HUES48 (cell line): ENCODE measurements around the gene PTPRN2.
"Not testable (repeated sequence)": the region's sequence is repeated elsewhere in the genome, so short reads cannot be mapped to it uniquely, and the experiment has no call there.

Experiments used
- H3K27ac ChIP-seq: one replicate; pipeline ENCODE4 v1.7.0; 2013; ENCODE audit warnings: low read depth, low read length, inconsistent platforms
- H3K27me3 ChIP-seq: 2 replicates; pipeline ENCODE4 v1.6.1; 2013; ENCODE audit warnings: mild to moderate bottlenecking, low read length; ENCODE audit not compliant: control insufficient read depth, insufficient read depth
- H3K36me3 ChIP-seq: 2 replicates; pipeline ENCODE4 v1.6.1; 2013; ENCODE audit warnings: low read length; ENCODE audit not compliant: control insufficient read depth, insufficient read depth
- H3K4me1 ChIP-seq: 2 replicates; pipeline ENCODE4 v1.6.1; 2013; ENCODE audit warnings: mild to moderate bottlenecking, low read length; ENCODE audit not compliant: control insufficient read depth, insufficient read depth
- H3K4me3 ChIP-seq: 2 replicates; pipeline ENCODE4 v1.5.1; 2013; ENCODE audit warnings: mild to moderate bottlenecking, low read depth, low read length
- H3K9ac ChIP-seq: 2 replicates; pipeline ENCODE4 v1.6.1; 2013; ENCODE audit warnings: mild to moderate bottlenecking, low read depth, low read length, moderate library complexity
- H3K9me3 ChIP-seq: 2 replicates; pipeline ENCODE4 v1.6.1; 2013; ENCODE audit warnings: low read length; ENCODE audit not compliant: control insufficient read depth, insufficient read depth

The PTPRN2 gene

DNA sequence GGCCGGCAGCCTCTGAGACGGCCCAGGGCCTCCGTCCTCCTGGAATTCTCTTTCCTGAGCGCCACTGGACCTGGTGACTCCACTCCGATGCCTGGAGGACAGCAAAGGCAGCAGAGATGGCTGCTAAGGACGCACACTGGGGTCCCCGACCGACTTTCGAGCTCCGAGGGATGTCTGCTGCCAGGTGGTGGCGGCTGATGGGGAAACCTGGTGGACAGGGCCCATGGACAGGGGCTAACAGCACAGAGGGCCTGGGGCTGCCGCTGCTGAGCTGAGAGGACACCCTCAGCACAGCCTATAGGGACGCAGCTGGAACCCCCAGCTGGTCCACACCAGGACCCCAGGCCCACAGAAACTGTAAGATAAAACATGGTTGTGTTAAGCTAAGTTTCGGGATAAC is 884.5 kb downstream of the PTPRN2 start:
- Histone ChIP-seq H3K36me3 (no peaks in the 10 kb centered on the region), H3K27me3 (peaks cover 18% of the 10 kb centered on the region), H3K9ac (no peak overlapping the region), H3K4me3 (no peak overlapping the region), H3K9me3 (no peaks in the 10 kb centered on the region), H3K27ac (no peak overlapping the region), H3K4me1 (no peaks in the 10 kb centered on the region)

DNA sequence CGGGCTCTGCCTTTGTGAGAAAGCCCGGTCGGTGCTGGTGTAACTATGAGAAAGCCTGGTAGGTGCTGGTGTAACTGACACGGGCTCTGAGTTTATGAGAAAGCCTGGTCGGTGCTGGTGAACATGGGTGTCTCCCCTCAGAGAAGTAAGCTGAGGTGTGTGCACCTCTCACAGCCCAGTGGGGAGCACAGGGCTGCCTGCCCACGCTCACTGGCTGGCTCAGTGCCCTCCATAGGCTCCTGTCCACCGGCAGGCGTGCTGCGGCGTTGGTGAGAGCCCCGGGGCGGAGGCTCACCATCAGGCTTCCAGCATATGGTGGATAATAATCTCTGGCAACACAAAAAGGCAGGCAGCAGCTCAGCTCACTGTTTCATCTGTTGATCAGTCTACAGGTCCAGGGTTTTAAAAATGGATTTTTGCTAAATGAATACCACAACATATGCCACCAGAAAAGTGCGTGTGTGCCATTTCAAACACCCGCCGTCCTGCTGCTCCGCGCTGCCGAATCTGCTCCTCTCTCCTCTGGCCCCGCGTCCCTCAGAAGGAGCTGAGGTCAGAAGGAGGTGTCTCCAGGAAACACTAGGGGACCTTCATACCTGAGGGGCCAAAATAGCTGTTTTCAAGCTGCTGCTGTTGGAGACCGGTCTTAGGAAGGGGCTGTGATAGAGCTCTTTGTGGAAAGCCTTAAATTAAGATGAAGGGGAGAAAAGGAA is 885.2 kb downstream of the PTPRN2 start:
- Histone ChIP-seq H3K4me3 (no peak overlapping the region), H3K27ac (no peak overlapping the region), H3K27me3 (peaks cover 18% of the 10 kb centered on the region), H3K9me3 (no peaks in the 10 kb centered on the region), H3K4me1 (no peaks in the 10 kb centered on the region), H3K36me3 (no peaks in the 10 kb centered on the region), H3K9ac (no peak overlapping the region)

DNA sequence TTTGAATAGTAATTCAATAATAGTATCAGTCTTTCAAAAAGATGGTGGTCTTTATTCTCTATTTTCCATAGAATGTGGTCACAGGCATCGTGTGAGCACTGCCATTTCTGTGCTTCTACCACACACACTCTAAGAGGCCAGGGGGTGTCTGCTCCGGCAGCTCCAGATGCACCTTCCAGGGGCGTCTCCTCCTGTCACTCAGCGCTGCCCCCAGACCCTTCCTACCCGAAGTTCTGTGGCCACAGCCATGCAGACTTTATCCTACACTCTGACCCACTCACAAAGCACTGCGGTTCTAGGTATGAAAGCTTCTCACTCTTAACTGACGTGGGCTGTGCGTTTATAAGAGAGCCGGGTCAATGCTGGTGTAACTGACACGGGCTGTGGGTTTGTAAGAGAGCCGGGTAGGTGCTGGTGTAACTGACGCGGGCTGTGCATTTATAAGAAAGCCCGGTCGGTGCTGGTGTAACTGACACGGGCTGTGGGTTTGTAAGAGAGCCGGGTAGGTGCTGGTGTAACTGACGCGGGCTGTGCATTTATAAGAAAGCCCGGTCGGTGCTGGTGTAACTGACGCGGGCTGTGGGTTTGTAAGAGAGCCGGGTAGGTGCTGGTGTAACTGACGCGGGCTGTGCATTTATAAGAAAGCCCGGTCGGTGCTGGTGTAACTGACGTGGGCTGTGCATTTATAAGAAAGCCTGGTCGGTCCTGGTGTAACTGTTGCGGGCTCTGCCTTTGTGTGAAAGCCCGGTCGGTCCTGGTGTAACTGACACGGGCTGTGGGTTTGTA is 886.0 kb downstream of the PTPRN2 start:
- H3K4me3 ChIP-seq, H3K36me3 ChIP-seq, H3K9me3 ChIP-seq, H3K4me1 ChIP-seq, H3K9ac ChIP-seq, H3K27ac ChIP-seq: not testable (repeated sequence)
- H3K27me3 ChIP-seq: peaks cover 18% of the 10 kb centered on the region

DNA sequence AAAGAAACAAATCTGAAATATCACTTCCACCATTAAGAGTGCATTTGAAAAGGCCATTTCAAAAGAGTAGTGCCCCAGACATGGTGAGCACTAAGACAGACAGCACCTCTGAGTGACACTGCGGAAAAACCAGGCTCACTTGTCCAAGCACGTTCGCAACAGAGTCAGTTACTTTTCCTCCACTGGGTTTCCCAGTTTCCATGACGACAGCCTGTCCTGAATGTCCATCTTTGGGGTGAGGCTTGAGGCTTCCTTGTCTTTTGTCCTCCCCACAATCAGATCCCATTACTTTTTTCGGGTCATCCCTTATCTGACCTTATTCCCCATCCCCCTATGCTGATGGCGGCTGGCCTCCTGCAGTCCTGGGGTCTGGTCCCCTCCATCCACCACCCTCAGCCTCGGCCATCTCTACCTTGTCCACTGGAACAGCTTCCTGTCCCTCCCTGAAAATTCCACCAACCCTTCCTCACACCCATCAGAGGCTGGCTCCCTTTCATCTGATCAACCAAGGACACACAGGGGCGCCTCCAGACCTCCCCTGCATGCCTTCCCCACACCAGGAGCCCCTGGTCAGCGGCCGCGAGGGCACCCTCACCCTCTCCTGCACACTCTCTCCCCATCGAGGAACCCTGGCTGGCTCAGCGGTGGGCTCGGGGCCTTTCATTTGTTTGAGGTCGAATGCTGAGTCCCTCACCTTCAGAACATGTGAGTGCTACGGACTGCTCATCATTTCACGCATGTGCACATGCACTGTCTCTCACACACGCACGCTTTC is 887.2 kb downstream of the PTPRN2 start:
- Histone ChIP-seq H3K4me3 (no peak overlapping the region), H3K4me1 (no peaks in the 10 kb centered on the region), H3K27ac (no peak overlapping the region), H3K9me3 (peaks cover 2% of the 10 kb centered on the region; the same call in 1 of the 2 replicates), H3K36me3 (no peaks in the 10 kb centered on the region), H3K27me3 (peaks cover 21% of the 10 kb centered on the region), H3K9ac (no peak overlapping the region)

DNA sequence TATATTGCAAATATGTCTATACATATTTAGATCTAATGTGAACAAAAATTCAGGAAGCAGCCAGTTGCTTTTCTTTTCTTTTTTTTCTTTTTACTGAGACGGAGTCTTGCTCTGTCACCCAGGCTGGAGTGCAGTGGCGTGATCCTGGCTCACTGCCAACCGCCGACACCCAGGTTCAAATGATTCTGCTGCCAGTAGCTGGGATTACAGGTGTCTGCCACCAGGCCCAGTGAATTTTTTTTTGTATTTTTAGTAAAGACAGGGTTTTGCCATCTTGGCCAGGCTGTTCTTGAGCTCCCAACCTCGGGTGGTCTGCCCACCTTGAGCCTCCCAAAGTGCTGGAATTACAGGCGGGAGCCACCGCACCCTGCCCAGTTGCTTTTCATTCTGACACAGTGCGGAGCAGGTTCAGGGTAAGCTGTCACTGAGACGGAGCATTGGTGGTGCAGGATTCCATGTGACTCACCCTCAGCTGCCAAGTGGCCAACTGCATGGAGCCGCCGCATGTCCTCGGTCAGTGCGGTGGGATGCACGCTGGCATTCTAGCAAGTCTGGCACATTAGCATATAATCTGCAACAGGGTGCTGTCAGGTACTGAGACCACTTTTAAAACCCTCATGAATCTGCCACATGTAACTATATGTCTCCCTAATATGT is 888.1 kb downstream of the PTPRN2 start:
- no peak overlapping the region for H3K27ac ChIP-seq
- no peak overlapping the region for H3K9ac ChIP-seq
- H3K27me3 ChIP-seq: peaks cover 30% of the 10 kb centered on the region
- H3K9me3 ChIP-seq: peaks cover 3% of the 10 kb centered on the region; the same call in 1 of the 2 replicates
- H3K4me1 ChIP-seq: no peaks in the 10 kb centered on the region
- no peak overlapping the region for H3K4me3 ChIP-seq
- H3K36me3 ChIP-seq: no peaks in the 10 kb centered on the region

DNA sequence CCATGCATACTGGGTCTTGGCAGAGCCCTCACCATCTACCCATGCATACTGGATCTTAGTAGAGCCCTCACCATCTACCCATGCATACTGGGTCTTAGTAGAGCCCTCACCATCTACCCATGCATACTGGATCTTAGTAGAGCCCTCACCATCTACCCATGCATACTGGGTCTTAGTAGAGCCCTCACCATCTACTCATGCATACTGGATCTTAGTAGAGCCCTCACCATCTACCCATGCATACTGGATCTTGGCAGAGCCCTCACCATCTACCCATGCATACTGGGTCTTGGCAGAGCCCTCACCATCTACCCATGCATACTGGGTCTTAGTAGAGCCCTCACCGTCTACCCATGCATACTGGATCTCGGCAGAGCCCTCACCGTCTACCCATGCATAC is 890.3 kb downstream of the PTPRN2 start:
- not testable (repeated sequence) for H3K9me3 ChIP-seq, H3K9ac ChIP-seq, H3K27ac ChIP-seq, H3K4me3 ChIP-seq, H3K4me1 ChIP-seq, H3K36me3 ChIP-seq
- peaks cover 48% of the 10 kb centered on the region for H3K27me3 ChIP-seq

DNA sequence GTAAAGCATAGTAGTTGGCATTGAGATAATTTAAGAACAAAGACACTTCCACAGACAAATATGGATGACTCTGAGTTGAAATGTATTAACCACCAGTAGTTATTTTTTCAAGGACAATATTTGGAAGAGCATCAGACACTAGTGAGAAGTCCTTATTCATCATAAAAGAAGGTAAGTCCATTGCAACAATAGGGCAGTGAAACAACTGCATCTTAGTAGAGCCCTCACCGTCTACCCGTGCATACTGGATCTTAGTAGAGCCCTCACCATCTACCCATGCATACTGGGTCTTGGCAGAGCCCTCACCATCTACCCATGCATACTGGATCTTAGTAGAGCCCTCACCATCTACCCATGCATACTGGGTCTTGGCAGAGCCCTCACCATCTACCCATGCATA is 892.0 kb downstream of the PTPRN2 start:
- H3K9ac ChIP-seq, H3K4me1 ChIP-seq: not testable (repeated sequence)
- peaks cover 63% of the 10 kb centered on the region for H3K27me3 ChIP-seq

DNA sequence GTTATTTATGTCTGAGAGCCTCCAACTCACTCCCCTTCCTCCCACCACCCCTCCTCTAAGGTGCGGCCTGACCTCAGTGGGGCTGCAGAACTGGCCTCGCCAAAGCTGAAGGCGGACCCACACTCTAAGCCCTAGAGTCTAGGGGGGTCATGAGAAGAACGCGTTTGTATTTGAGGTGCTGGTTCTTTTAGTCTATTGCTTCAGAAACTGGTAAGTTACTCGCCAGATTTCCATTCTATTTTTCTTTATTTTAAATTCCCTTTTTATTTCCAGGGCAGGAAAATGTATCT is 893.3 kb downstream of the PTPRN2 start:
- Histone ChIP-seq H3K36me3 (no peaks in the 10 kb centered on the region), H3K4me3 (no peak overlapping the region), H3K4me1 (peaks cover 10% of the 10 kb centered on the region), H3K27ac (no peak overlapping the region), H3K9me3 (peaks cover 3% of the 10 kb centered on the region; the same call in 1 of the 2 replicates), H3K27me3 (peaks cover 69% of the 10 kb centered on the region), H3K9ac (no peak overlapping the region)

More for the DNA sequence above, 892.0 kb downstream of the PTPRN2 start:
- H3K27ac ChIP-seq, H3K4me3 ChIP-seq, H3K9me3 ChIP-seq, H3K36me3 ChIP-seq: not testable (repeated sequence)

DNA sequence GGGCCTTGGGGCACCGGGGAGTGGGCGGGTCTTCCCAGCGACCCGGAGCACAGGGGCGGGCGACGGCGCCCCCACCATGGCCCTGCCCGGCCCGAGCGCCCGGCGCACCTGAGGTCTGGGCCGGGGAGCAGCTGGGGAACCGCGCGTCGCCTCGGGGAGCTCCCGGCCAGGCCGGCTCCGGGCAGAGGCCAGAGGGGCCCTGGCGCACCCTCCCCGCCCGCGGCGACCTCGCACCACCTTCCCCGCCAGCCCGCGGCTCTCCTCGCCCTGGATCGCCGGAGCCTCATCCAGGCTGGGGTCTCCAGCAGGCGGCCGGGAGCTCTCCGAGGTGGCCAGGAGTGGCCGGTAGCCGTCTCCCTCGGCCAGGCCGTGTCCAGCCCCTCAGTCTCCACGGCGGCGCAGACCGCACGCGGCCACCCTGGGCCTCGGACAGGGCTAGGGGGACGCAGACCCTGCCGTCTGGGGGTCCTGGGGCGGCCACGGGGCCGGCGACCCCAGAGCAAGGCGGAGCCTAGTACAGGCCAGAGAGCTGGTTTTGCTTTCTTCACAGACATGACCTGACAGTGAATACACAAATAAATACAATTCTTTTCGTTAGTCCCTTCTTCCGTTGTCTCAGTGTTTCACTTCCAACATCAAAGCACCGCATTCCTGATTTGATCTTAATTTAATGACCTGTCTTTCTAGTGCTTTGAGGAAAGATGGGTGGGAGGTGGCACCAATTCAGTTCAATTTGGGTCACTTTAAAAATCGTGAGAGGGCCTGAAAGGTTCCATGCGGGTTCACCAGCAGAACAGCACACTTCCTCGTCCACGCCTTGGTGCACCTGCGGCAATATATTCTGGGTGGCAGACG is 893.9 kb downstream of the PTPRN2 start:
- Histone ChIP-seq H3K9ac (no peak overlapping the region), H3K27me3 (peaks cover 71% of the 10 kb centered on the region), H3K9me3 (peaks cover 3% of the 10 kb centered on the region; the same call in 1 of the 2 replicates), H3K36me3 (no peaks in the 10 kb centered on the region), H3K27ac (no peak overlapping the region), H3K4me1 (peaks cover 10% of the 10 kb centered on the region), H3K4me3 (peak overlapping the region; percentile 55)

DNA sequence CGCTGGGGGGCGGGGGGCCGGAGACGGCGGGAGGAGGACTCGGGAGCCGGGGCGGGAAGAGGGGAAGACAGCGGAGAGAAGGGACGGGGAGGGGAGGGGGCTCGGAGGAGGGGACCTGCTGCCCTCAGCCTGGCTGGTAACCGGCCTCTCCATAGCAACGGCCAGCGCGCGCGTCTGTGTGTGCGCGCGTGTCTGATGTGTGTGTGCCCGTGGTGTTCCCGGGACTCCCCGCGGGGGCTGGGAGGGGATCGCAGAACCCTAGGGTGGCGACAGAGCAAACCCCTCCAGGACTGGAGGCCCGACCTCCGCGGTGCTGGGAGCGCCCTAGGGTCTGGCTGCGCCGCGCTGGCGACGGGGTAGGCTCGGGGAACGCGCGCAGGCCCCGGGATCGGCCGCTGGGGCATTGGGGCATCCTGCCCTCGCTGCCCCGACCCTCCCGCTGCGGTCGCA is 894.5 kb downstream of the PTPRN2 start:
- Histone ChIP-seq H3K27ac (no peak overlapping the region), H3K9me3 (peaks cover 3% of the 10 kb centered on the region; the same call in 1 of the 2 replicates), H3K4me1 (peaks cover 10% of the 10 kb centered on the region), H3K27me3 (peaks cover 74% of the 10 kb centered on the region), H3K36me3 (no peaks in the 10 kb centered on the region), H3K4me3 (peak overlapping the region; percentile 55), H3K9ac (no peak overlapping the region)
